Measurements from ENCODE around the gene STX3. TPM values are rescaled to one million over a fixed set of nuclear protein-coding genes. Genes with fewer than 3 reads are reported as not detected.
A peak's percentile ranks its signal among the peaks of the same experiment; 100 is the strongest.

The STX3 gene
- total RNA-seq, 4 donors from 2014 or later = 23.5 to 39.4 (median 33.4) TPM

DNA sequence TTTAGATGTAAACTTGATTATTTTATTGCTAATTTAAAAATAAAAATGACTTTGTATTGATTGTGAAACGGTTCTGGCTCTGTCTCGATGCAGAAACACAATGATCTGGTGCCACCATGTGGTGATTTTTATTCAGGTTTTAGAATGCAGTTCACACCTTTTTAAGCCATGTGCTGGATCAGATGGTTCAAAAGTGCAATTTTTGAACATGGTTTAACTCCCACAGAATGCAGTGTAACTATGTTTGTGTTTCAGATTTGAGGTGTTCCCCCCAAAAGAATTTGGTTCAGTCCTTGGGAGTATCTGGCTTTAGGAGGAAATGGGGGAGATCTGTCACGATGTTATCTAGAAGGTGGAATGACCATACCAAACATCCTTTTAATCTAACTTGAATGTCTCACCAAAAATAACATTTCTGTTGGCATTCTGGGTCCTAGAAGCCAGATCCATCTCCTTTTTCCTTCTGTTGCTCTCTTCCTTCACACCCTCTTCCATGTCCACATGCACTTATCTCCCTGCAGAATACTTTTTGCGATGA is 47.5 kb downstream of the STX3 start:
- TF ChIP-seq, protein P1, sequence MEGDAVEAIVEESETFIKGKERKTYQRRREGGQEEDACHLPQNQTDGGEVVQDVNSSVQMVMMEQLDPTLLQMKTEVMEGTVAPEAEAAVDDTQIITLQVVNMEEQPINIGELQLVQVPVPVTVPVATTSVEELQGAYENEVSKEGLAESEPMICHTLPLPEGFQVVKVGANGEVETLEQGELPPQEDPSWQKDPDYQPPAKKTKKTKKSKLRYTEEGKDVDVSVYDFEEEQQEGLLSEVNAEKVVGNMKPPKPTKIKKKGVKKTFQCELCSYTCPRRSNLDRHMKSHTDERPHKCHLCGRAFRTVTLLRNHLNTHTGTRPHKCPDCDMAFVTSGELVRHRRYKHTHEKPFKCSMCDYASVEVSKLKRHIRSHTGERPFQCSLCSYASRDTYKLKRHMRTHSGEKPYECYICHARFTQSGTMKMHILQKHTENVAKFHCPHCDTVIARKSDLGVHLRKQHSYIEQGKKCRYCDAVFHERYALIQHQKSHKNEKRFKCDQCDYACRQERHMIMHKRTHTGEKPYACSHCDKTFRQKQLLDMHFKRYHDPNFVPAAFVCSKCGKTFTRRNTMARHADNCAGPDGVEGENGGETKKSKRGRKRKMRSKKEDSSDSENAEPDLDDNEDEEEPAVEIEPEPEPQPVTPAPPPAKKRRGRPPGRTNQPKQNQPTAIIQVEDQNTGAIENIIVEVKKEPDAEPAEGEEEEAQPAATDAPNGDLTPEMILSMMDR (IDR thresholded peaks at IDR 0.05) = no peak
- TF ChIP-seq POLR2A (IDR thresholded peaks at IDR 0.05) = no peak
- whole genome bisulfite sequencing, 2 donors = 34 to 49% methylated on average over 4 of the region's 4 CpGs
- no peak overlapping the region for H3K4me3 ChIP-seq (ENCODE audit: low read depth, poor library complexity, severe bottlenecking)
- intact Hi-C loops (cut with DNase I; ENCODE audit: low total_unique reads) = loop anchor here (5.0 to 10.0 kb wide), 2 partner anchors 50 to 108 kb away; no protein-coding TSS in a partner anchor
- DNase-seq (ENCODE audit: low spot score in 2 of 2) = peak in 1 of 2 donors; percentile 49

DNA sequence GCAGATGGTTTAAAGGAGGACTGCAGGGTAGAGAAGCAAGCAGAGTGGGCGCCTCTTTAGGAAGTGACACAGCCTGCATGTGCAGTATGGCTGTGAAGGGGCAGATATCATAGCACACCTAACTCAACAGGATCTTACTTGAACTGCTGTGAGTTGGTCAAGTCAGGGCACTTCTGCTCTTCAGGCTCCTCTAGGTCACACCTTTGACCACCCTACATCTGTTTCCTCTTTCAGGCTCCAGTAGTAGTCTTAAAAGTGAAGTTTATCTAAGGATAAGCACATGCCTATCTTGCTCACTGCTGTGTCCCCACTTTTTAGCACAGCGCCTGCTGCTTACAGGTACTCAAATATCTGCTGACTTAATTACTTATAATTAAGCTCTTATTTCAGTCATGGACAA is 48.9 kb downstream of the STX3 start:
- 87 to 98% methylated on average over 2 of the region's 2 CpGs for WGBS, 2 donors
- intact Hi-C loops (cut with DNase I; ENCODE audit: low total_unique reads) = loop anchor here (5.0 to 10.0 kb wide), 2 partner anchors 52 to 109 kb away; no protein-coding TSS in a partner anchor

DNA sequence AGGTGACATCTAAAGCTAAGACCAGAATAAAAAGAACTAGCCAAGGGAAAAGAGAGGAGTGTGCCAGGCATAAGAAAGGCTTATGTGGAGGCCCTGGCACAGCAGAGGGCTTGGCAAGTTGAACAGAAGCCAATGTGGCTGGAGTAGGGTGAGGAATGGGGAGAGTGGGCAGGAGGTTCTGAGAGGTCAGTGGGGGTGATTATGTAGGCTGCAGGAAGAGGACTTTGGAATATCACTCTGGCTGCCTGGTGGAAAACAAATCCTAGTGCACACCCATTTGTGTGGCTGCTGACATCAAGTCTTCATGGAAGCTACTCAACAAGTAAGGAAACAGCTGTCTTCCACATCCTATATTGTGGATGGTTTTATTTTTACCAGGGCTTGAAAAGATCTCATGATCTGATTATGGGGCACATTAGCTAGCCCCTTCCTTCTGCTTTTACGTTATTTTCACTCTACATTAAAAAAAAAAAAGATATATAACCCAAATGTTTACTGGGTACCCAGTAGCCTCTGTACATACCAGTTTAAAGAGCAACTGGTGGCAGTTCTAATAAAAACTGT is 52.0 kb downstream of the STX3 start:
- WGBS, 2 donors = 57 to 68% methylated on average over 1 of the region's 1 CpG
- H3K4me3 ChIP-seq (ENCODE audit: low read depth, poor library complexity, severe bottlenecking) = no peak overlapping the region
- TF ChIP-seq, protein P1 (IDR thresholded peaks at IDR 0.05) = no peak
- TF ChIP-seq POLR2A (IDR thresholded peaks at IDR 0.05) = no peak
- no peak for DNase-seq (ENCODE audit: low spot score in 2 of 2)
- intact Hi-C loops (cut with DNase I; ENCODE audit: low total_unique reads) = loop anchor here (10.0 kb wide), 1 partner anchor 112 kb away; no protein-coding TSS in a partner anchor

More for the DNA sequence above, 48.9 kb downstream of the STX3 start:
- DNase-seq (ENCODE audit: low spot score in 2 of 2) = no peak
- H3K4me3 ChIP-seq (ENCODE audit: low read depth, poor library complexity, severe bottlenecking) = no peak overlapping the region
- no peak for TF ChIP-seq POLR2A (IDR thresholded peaks at IDR 0.05)
- TF ChIP-seq, protein P1 (IDR thresholded peaks at IDR 0.05) = no peak

DNA sequence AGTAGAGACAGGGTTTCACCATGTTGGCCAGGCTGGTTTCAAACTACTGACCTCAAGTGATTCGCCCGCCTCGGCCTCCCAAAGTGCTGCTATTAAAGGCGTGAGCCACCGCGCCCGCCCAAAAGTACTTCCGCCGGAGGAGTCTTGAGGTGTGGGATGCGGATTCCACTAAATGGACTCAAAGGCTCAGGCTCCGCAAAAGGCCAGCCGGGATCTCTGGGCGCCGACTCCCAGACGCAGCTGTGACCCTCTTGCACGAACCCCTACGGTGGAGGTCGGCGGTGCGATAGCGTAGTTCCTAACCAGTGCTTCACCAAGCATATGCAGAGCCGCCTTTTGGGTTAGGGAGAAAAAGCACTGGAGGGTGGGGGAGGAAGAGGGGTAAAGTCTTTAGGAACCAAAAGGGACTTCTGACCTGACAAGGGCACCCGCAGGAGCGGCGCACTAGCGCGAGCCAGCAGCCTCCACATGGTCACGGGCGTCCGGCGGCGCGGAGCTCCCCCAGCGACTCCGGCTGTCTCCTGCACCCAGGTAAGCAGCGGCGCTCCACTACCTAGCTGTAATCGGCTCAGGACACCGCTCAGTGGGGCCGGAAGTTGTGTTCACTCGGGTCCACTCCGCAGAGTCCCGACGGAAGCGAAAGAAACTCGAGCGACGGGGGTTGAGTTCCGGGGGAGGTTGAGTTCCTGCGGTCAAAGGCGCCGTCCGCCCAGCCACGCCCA is 55.2 kb downstream of the STX3 start, which contains the start of gene MRPL16:
MRPL16 (minus strand) TSS at position 590 of the 722 bp plus-strand sequence; CDS start at position 470, 120 bp downstream.
- 0% methylated on average over 54 of the region's 54 CpGs for WGBS, 2 donors
- peak; percentile 82 to 97 for DNase-seq (ENCODE audit: low spot score in 2 of 2)
- intact Hi-C loops (cut with DNase I; ENCODE audit: low total_unique reads) = loop anchor here (5.0 kb wide), 1 partner anchor 1123 kb away; no protein-coding TSS in a partner anchor
- TF ChIP-seq POLR2A (IDR thresholded peaks at IDR 0.05) = no peak
- TF ChIP-seq, protein P1 (IDR thresholded peaks at IDR 0.05) = no peak
- H3K4me3 ChIP-seq (ENCODE audit: low read depth, poor library complexity, severe bottlenecking) = peak within 1 kb of the TSS; percentile 93

DNA sequence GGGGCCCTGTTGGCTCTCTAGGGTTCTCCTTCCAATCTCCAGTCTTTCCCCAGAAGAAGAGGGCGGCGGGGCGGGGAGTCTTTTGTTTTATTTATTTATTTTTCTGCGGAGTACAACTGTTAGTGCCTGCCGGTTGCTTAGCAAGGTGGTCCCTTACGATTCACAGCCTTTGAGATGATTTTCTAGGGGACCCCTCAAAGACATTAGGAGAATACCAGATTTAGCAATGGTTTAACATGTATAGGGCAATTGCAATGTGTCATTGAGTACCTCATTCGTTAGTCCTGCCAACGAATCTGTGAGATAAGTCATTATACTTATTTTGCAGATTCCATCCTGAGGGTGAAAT is 55.7 kb downstream of the STX3 start:
- H3K4me3 ChIP-seq (ENCODE audit: low read depth, poor library complexity, severe bottlenecking) = no peak overlapping the region
- 10 to 13% methylated on average over 8 of the region's 8 CpGs for WGBS, 2 donors
- DNase-seq (ENCODE audit: low spot score in 2 of 2) = no peak
- intact Hi-C loops (cut with DNase I; ENCODE audit: low total_unique reads) = loop anchor here (5.0 kb wide), 1 partner anchor 1124 kb away; no protein-coding TSS in a partner anchor
- TF ChIP-seq POLR2A (IDR thresholded peaks at IDR 0.05) = no peak
- TF ChIP-seq, protein P1 (IDR thresholded peaks at IDR 0.05) = no peak
